GM12878 (cell line): ENCODE results near the gene POR.

Experiments
- CHD4 ChIP-seq: fragments of 200-600 bp; sonication (generic); IDR thresholded peaks from 2 replicates; pipeline ENCODE4 v1.6.1; 2016; ENCODE audit warnings: mild to moderate bottlenecking
- E2F4 ChIP-seq: IDR thresholded peaks from 2 replicates; pipeline ENCODE4 v1.6.1; 2012; ENCODE audit warnings: low read depth, low read length, improper control_type of control experiment
- EED ChIP-seq: sonication (generic); IDR thresholded peaks from 2 replicates; pipeline ENCODE4 v1.6.1; 2016; ENCODE audit warnings: antibody characterized with exemption, low read depth
- FOS ChIP-seq: IDR thresholded peaks from 3 replicates; pipeline ENCODE4 v1.6.1; 2011; ENCODE audit warnings: borderline replicate concordance; ENCODE audit not compliant: insufficient read length; ENCODE audit errors: extremely low read depth
- NR2C1 ChIP-seq: fragments of 450-650 bp; IDR thresholded peaks from 2 replicates; pipeline ENCODE4 v1.6.1; 2017; ENCODE audit warnings: antibody characterized with exemption, mild to moderate bottlenecking, moderate library complexity
- RCOR1 ChIP-seq: conservative IDR thresholded peaks from 2 replicates; pipeline ENCODE4 v1.6.1; 2012; ENCODE audit warnings: low read depth, low read length, improper control_type of control experiment
- SMC3 ChIP-seq: IDR thresholded peaks from 2 replicates; pipeline ENCODE4 v1.6.1; 2011; ENCODE audit warnings: low read length, improper control_type of control experiment, borderline replicate concordance
- TARDBP ChIP-seq: IDR thresholded peaks from 2 replicates; pipeline ENCODE4 v1.6.1; 2016; ENCODE audit warnings: borderline replicate concordance
- USF2 ChIP-seq: IDR thresholded peaks from 2 replicates; pipeline ENCODE4 v1.6.1; 2011; ENCODE audit warnings: low read depth, low read length, improper control_type of control experiment, borderline replicate concordance
- TF ChIP-seq, protein P1 (sequence below), 3 experiments: IDR thresholded peaks in 2 of 3; conservative IDR thresholded peaks in 1 of 3; 2 replicates each; pipeline ENCODE4 v1.5.1; 2011; ENCODE audit warnings: low read depth in 3 of 3, low read length in 3 of 3, mild to moderate bottlenecking in 3 of 3, control low read depth in 2 of 3, moderate library complexity in 2 of 3, inconsistent platforms in 1 of 3, mixed read lengths in 1 of 3; ENCODE audit not compliant: control insufficient read depth in 2 of 3, insufficient read depth in 1 of 3; ENCODE audit errors: extremely low read depth in 1 of 3

- TF ChIP-seq, protein P1, sequence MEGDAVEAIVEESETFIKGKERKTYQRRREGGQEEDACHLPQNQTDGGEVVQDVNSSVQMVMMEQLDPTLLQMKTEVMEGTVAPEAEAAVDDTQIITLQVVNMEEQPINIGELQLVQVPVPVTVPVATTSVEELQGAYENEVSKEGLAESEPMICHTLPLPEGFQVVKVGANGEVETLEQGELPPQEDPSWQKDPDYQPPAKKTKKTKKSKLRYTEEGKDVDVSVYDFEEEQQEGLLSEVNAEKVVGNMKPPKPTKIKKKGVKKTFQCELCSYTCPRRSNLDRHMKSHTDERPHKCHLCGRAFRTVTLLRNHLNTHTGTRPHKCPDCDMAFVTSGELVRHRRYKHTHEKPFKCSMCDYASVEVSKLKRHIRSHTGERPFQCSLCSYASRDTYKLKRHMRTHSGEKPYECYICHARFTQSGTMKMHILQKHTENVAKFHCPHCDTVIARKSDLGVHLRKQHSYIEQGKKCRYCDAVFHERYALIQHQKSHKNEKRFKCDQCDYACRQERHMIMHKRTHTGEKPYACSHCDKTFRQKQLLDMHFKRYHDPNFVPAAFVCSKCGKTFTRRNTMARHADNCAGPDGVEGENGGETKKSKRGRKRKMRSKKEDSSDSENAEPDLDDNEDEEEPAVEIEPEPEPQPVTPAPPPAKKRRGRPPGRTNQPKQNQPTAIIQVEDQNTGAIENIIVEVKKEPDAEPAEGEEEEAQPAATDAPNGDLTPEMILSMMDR (IDR thresholded peaks at IDR 0.05 in 2 of 3, conservative IDR thresholded peaks at IDR 0.05 in 1 of 3; ENCODE audit: control insufficient read depth in 2 of 3, extremely low read depth in 1 of 3, insufficient read depth in 1 of 3, low read depth in 3 of 3, low read length in 3 of 3), result no peak
- TF ChIP-seq NR2C1, result no peak
- no peak for TF ChIP-seq TARDBP
- no peak for TF ChIP-seq FOS
- no peak for TF ChIP-seq SMC3
- TF ChIP-seq EED, result no peak
- no peak for TF ChIP-seq E2F4
- no peak for TF ChIP-seq CHD4
- no peak for TF ChIP-seq RCOR1
- no peak for TF ChIP-seq USF2
Measured at GRCh38 chr7:75986147-75986781, 71.3 kb downstream of the POR start.
